NCI-H2029 treated with DMSO at 0.1 percent for 48 hours (cell line): Measurements from ENCODE around the gene RESP18.

ENCODE experiments used
- DNase-seq: peaks from one replicate; lab custom pipeline; 2025; lab: John Stamatoyannopoulos, UW

The RESP18 gene

GRCh38 chr2:219332542-219332941, at the start of gene RESP18:
TSS of gene RESP18 (minus strand) at chr2:219332744.
- DNase-seq, result no peak

GRCh38 chr2:219381448-219381847, 48.9 kb upstream of the RESP18 start:
- no peak for DNase-seq

- no peak for DNase-seq
Observed at GRCh38 chr2:219380926-219381325, 48.4 kb upstream of the RESP18 start.

- DNase-seq, result no peak
Observed at GRCh38 chr2:219378163-219378851, 45.8 kb upstream of the RESP18 start.

- peak; percentile 40 for DNase-seq
Observed at GRCh38 chr2:219369447-219369861, 36.9 kb upstream of the RESP18 start.

- DNase-seq, result no peak
Observed at GRCh38 chr2:219368690-219369191, 36.2 kb upstream of the RESP18 start.

- peak; percentile 43 for DNase-seq
Observed at GRCh38 chr2:219362524-219363164, 30.1 kb upstream of the RESP18 start.

- DNase-seq, result no peak
Observed at GRCh38 chr2:219362072-219362471, 29.5 kb upstream of the RESP18 start.

- DNase-seq, result no peak
Observed at GRCh38 chr2:219358170-219359075, 25.9 kb upstream of the RESP18 start.

- no peak for DNase-seq
Observed at GRCh38 chr2:219356834-219357233, 24.3 kb upstream of the RESP18 start.

- DNase-seq, result no peak
Observed at GRCh38 chr2:219354582-219354981, 22.0 kb upstream of the RESP18 start.

GRCh38 chr2:219353129-219353528, 20.6 kb upstream of the RESP18 start:
- DNase-seq, result no peak

- DNase-seq, result peak; percentile 3
Observed at GRCh38 chr2:219352448-219353023, 20.0 kb upstream of the RESP18 start.

- DNase-seq, result no peak
Observed at GRCh38 chr2:219350710-219351221, 18.2 kb upstream of the RESP18 start.

- no peak for DNase-seq
Observed at GRCh38 chr2:219350215-219350614, 17.7 kb upstream of the RESP18 start.

GRCh38 chr2:219344751-219345430, 12.3 kb upstream of the RESP18 start:
- DNase-seq, result peak; percentile 41

- no peak for DNase-seq
Observed at GRCh38 chr2:219335373-219335786, 2.8 kb upstream of the RESP18 start.

- no peak for DNase-seq
Observed at GRCh38 chr2:219334076-219334475, 1.5 kb upstream of the RESP18 start.

- DNase-seq, result no peak
Observed at GRCh38 chr2:219331560-219332213, 857 bp downstream of the RESP18 start.

GRCh38 chr2:219327719-219328118, 4.8 kb downstream of the RESP18 start:
- DNase-seq, result no peak
